Breast epithelium (tissue), 3 donors: Measurements from ENCODE around the gene PANK3.

ENCODE experiments used
- CTCF ChIP-seq, 3 donors: fragments of 450-650 bp; IDR thresholded peaks; one replicate each; pipeline ENCODE4 v1.5.1; 2016 to 2017; ENCODE audit warnings: antibody characterized with exemption in 3 of 3, mild to moderate bottlenecking in 3 of 3, moderate library complexity in 3 of 3
- POLR2A ChIP-seq: fragments of 450-650 bp; IDR thresholded peaks from one replicate; pipeline ENCODE4 v1.6.1; 2016; ENCODE audit warnings: antibody characterized with exemption, mild to moderate bottlenecking, moderate library complexity
- POLR2AphosphoS5 ChIP-seq, 3 donors: sonication (generic); formaldehyde crosslinking; IDR thresholded peaks; one replicate each; pipeline ENCODE4 v1.6.1; 2017; ENCODE audit warnings: antibody characterized with exemption in 3 of 3

GRCh38 chr5:168513861-168514428, 65.2 kb downstream of the PANK3 start:
- TF ChIP-seq CTCF (IDR thresholded peaks at IDR 0.05) (no peak), POLR2A (no peak), POLR2AphosphoS5 (IDR thresholded peaks at IDR 0.05) (no peak)
